ENCODE measurements around the gene TMEM88. TPM values are rescaled to one million over a fixed set of nuclear protein-coding genes. Genes with fewer than 3 reads are reported as not detected.
A peak's percentile ranks its signal among the peaks of the same experiment; 100 is the strongest.

The TMEM88 gene
- total RNA-seq, 1 experiment from 2014 or later, result 11.3 TPM

GRCh38 chr17:7834542-7834956 lies 20.3 kb upstream of the TMEM88 start:
- Histone ChIP-seq H3K27ac (ENCODE audit: insufficient read length, low read depth, low read length) (no peak overlapping the region), H3K23me2 (ENCODE audit: insufficient read length, low read depth, low read length, poor library complexity, severe bottlenecking) (peaks cover 31% of the 10 kb centered on the region), H2BK20ac (ENCODE audit: low read depth, low read length, poor library complexity, severe bottlenecking) (no peak overlapping the region), H3K9ac (ENCODE audit: extremely low read depth, insufficient read length, low read length) (no peak overlapping the region), H3K14ac (ENCODE audit: insufficient read depth, low read length) (no peak overlapping the region), H3K4ac (ENCODE audit: low read depth, low read length) (no peak overlapping the region), H3K9me3 (ENCODE audit: control insufficient read depth, low read depth, low read length) (no peaks in the 10 kb centered on the region), H3K23ac (ENCODE audit: insufficient read length, low read depth, low read length) (no peak overlapping the region), H2AFZ (ENCODE audit: low read length) (no peak overlapping the region), H2AK5ac (ENCODE audit: insufficient read length, low read length) (no peak overlapping the region), H4K20me1 (ENCODE audit: control insufficient read depth, insufficient read depth, insufficient read length) (no peaks in the 10 kb centered on the region), H2BK5ac (ENCODE audit: insufficient read length, low read length) (no peak overlapping the region), H3K18ac (ENCODE audit: insufficient read length, low read depth, low read length) (no peak overlapping the region), H3T11ph (ENCODE audit: low read length) (no peak overlapping the region), H3K79me1 (ENCODE audit: insufficient read depth, low read depth, low read length, poor library complexity, severe bottlenecking) (no peaks in the 10 kb centered on the region), H3K79me2 (ENCODE audit: insufficient read depth, low read length) (no peaks in the 10 kb centered on the region), H3K4me1 (ENCODE audit: insufficient read depth, low read length) (peaks cover 2% of the 10 kb centered on the region; the same call in 1 of the 2 replicates), H3K27me3 (ENCODE audit: insufficient read depth, low read length) (peaks cover 18% of the 10 kb centered on the region; the same call in 1 of the 2 replicates), H4K8ac (replicated peaks; ENCODE audit: insufficient read length, low read depth, low read length) (no peak overlapping the region), H4K91ac (ENCODE audit: insufficient read length, low read depth, low read length) (no peak overlapping the region), H4K5ac (ENCODE audit: insufficient read length, low read depth, low read length) (no peak overlapping the region), H2BK15ac (ENCODE audit: low read depth, low read length) (no peak overlapping the region), H2BK12ac (ENCODE audit: insufficient read length, low read depth, low read length) (no peak overlapping the region), H2BK120ac (ENCODE audit: low read depth, low read length, poor library complexity, severe bottlenecking) (no peak overlapping the region), H3K4me2 (ENCODE audit: insufficient read depth, insufficient read length, low read length) (peak overlapping the region; percentile 75), H3K56ac (ENCODE audit: insufficient read length, low read depth, low read length) (no peak overlapping the region)
- H3K4me1 Mint-ChIP-seq, result peaks cover 34 to 40% of the 10 kb centered on the region in 2 experiments
- H3K27ac Mint-ChIP-seq, result peak overlapping the region in 2 of 3 experiments; percentile 97 to 99; a peak in 3 of 7 replicates
- H3K27me3 Mint-ChIP-seq (ENCODE audit: low read depth), result peaks cover 49% of the 10 kb centered on the region
- peak; percentile 73 for DNase-seq
- H3K9me3 Mint-ChIP-seq, result no peaks in the 10 kb centered on the region
- H3K4me3 Mint-ChIP-seq, result peak overlapping the region; percentile 81 to 90
- no peaks in the 10 kb centered on the region for H3K36me3 Mint-ChIP-seq (ENCODE audit: insufficient read depth in 1 of 3, low read depth in 3 of 3)
- TF ChIP-seq CTCF (conservative IDR thresholded peaks at IDR 0.05), result no peak
- WGBS (ENCODE audit: extremely low coverage, insufficient read length, low lambda C conversion rate), result no CpG with 5 or more reads among the region's 20 CpGs
